ENCODE results near the gene ZNF778.
"Not testable (repeated sequence)": the region's sequence is repeated elsewhere in the genome, so short reads cannot be mapped to it uniquely, and the experiment has no call there.

The ZNF778 gene

GRCh38 chr16:89183463-89183862 lies 34.0 kb upstream of the ZNF778 start:
- DNase-seq = no peak

- no peak for DNase-seq
Measured at GRCh38 chr16:89183975-89184676, 33.4 kb upstream of the ZNF778 start.

GRCh38 chr16:89184677-89184932 lies 32.9 kb upstream of the ZNF778 start:
- no peak for DNase-seq

DNA sequence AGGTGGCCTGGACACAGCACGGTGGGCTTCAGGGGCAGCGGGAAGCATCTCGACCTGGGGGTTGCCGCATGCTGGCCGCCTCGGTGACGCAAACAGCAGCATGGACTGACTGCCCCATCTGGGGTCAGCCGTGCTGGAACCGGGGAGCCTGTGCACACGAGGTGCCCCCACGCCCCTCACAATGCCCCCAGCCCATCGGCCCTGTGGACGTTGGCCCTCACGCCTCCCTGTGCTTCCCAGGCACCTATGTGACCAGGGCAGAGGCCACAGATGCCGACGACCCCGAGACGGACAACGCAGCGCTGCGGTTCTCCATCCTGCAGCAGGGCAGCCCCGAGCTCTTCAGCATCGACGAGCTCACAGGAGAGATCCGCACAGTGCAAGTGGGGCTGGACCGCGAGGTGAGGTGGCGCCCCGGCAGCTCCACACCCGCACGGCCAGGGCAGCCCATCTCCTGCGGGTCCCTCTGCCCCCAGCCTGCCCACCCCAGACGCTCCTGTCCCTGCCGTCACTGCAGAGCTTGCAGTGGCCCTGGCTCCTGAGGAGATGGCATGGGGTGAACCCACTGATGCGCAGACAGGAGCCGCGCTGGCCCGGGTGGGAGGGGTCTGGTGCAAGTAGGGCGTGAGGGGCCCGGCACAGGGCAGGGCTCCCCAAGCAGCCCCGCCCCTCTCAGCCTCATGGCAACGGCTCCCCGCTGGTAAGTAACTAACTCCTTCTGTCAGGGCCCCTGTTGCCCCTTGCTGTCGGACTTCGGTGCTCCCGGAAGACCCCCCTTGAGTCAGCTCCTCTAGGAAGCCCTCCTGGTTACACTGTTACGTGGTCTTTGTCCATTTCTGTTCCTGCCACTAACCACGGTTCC lies 32.3 kb upstream of the ZNF778 start:
- DNase-seq = no peak

GRCh38 chr16:89185887-89186592 lies 31.5 kb upstream of the ZNF778 start:
- not testable (repeated sequence) for DNase-seq

GRCh38 chr16:89186593-89187031 lies 30.9 kb upstream of the ZNF778 start:
- not testable (repeated sequence) for DNase-seq

- DNase-seq = peak; percentile 38
Measured at GRCh38 chr16:89187032-89187769, 30.3 kb upstream of the ZNF778 start.

DNA sequence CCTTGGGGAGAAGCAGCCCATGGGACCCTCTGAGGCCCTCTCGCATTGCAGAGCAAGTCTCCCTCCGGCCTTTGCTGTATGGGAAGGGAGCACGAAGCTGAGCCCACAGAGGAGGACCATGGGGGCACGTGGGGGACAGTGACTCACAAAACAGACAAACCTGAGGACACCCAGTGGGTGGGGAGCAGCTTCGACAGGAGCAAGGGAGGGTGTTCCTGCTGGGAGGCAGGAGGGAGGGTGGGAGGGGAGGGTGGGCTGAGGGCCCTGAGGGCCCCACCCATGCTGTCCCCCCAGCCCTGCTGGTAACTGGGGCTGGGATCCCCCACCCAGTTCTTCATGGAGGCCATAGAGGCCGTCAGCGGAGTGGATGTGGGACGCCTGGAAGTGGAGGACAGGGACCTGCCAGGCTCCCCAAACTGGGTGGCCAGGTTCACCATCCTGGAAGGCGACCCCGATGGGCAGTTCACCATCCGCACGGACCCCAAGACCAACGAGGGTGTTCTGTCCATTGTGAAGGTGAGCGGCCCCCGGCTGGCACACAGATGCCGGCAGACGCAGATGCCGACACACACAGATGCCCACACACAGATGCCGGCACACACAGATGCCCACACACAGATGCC lies 29.6 kb upstream of the ZNF778 start:
- no peak for DNase-seq

GRCh38 chr16:89188471-89189357 lies 28.8 kb upstream of the ZNF778 start:
- not testable (repeated sequence) for DNase-seq

DNA sequence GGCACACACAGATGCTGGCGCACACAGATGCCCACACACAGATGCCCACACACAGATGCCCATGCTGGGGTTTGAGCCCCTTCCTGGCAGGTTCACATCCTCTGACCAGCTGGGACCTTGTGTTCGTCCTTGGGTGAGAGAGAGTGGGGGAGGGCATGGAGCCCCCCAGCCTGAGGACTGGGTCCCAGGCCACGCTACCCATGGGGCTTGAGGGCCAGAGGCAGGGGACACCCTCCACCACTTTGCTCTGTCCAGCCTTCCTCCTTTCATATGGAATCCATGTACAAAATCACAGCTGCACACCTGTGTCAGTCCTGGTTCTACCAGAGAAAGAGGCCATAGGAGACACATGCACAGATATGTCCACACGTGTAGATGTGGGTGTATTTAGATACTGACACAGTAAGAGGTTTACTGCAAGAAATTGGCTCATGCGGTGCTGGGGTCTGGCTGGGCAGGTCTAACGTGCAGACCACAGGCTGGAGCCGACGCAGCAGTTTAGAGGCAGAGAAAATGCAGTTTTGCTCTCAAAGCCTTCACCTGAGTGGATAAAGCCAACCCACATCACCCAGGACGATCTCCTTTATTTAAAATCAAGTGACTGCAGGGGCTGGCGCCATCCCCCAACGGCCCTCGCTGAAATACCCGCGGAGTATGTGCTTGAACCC lies 28.0 kb upstream of the ZNF778 start:
- DNase-seq = no peak

DNA sequence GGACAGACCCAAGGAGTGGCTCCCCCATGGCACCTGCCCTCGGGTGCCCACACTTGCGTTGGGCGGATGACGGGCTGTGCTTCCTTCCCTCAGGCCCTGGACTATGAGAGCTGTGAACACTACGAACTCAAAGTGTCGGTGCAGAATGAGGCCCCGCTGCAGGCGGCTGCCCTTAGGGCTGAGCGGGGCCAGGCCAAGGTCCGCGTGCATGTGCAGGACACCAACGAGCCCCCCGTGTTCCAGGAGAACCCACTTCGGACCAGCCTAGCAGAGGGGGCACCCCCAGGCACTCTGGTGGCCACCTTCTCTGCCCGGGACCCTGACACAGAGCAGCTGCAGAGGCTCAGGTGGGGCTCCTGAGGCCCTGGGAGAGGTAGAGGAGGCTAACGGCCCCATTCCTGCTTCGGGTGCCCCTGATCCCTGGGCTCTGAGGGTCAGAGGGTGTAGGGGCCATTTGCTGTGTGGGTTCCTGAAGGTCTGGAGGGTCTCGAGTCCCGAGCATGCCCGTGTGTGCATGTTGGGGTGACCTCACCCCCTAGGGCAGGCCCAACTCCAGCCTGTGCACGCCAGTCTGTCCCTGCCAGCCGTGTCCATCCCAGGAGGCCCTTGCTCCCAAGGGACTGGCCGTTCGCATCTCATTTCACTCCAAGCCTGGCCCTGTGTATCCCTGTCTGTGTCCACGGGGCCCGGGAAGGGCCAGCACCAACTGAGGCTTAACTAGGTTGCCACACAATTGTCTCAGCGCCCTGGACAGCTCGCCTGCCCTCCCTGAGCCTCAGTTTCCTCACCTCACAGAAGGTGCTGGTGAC lies 27.1 kb upstream of the ZNF778 start:
- DNase-seq = no peak

GRCh38 chr16:89191033-89191900 lies 26.2 kb upstream of the ZNF778 start:
- no peak for DNase-seq

DNA sequence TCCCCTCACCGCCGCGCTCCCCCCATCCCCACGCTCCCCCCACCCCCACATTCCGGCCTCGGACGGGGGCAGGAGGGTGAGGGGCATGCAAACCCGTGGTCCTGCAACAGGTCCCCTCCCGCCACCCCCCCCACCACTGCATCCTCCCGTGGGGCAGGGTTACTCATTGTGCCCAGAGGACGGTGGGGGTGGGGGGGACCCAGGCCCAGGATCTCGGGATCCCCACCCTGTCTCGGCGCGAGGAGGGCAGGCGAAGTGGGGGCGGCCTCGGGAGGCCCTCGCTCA lies 25.7 kb upstream of the ZNF778 start:
- no peak for DNase-seq

- peak; percentile 92 for DNase-seq
Measured at GRCh38 chr16:89192186-89192955, 25.1 kb upstream of the ZNF778 start.

DNA sequence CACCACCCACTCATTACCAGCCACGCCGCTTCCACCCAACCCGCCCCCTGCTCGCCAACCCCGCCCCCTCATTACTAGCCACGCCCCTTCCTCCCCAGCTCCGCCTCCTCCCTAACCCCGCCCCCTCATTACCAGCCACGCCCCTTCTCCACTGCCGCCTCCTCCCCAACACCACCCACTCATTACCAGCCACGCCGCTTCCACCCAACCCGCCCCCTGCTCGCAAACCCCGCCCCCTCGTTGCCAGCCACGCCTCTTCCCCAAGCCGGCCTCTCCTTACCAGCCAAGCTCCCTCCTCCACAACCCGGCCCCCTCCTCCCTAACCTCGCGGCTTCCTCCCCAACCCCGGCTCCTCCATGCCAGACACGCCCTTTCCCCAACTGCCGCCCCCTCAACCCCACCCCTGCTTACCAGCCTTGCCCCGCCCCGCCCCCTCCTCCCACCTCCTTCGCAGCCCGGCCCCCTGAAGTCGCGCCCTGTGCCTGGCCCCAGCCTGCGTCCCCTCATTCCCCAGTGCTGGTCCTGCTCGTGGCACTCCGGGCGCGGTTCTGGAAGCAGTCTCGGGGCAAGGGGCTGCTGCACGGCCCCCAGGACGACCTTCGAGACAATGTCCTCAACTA lies 24.4 kb upstream of the ZNF778 start:
- DNase-seq = peak; percentile 79

GRCh38 chr16:89193576-89194293 lies 23.8 kb upstream of the ZNF778 start:
- DNase-seq = no peak
